HG03571 (cell line): ENCODE data around the gene MARCHF10.

Experiments used
- ATAC-seq: cut with Tn5 transposase; IDR thresholded peaks from one replicate; pipeline ENCODE4 v1.9.1; 2021; ENCODE audit not compliant: unreplicated experiment

MARCHF10 gene

DNA sequence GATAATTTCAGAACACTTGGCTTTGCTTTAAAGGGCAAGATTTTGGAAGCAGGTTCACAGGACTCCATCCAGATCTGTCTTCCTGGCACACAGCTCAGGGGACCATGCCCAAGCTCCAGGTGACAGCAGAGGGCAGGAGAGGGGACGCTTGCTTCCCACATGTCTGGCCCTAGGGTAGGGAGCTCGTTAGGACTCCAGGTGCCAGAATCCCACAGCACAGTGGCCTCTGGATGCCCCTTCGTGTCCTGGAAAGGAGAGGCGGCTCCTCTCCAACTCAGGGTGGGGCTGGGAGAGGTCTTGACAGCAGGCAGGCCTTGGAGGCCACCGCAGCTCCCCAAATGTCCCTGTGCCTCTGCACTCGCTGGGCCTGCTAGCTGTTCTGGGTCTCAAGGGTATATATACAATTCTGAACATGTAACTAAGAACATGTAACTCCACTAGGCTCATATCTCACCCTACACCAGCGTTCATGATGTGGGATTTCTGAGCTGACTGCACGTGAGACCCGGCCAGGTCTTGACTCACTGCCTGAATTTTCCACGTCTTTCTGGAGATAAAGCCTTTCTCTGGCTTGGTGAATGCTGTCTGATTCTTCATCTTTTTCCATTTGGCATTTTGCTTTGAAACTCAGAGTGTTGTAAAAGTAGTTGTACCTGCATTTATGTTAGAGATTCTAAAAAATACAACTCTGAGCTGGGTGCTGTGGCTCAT, 52.8 kb downstream of the MARCHF10 start:
- ATAC-seq = no peak

DNA sequence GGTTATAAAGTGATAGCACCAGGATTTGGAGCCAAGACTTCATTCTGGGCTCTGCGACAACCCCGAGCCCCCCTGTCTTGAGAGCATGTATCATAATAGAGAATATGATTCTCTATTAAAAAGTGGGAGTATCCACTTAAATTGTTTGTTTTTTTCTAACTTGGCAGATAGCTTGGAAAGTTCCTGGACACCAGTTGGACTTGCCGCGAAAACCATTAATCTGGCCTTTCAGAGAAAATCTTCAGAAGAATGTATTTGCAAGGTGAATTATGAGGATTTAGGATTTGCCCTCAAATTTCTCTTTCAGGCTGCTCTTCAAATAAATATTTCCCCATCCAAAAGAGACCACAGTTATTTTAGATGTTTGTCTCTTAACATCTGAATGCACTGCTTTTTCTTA, 53.5 kb downstream of the MARCHF10 start:
- ATAC-seq = no peak

DNA sequence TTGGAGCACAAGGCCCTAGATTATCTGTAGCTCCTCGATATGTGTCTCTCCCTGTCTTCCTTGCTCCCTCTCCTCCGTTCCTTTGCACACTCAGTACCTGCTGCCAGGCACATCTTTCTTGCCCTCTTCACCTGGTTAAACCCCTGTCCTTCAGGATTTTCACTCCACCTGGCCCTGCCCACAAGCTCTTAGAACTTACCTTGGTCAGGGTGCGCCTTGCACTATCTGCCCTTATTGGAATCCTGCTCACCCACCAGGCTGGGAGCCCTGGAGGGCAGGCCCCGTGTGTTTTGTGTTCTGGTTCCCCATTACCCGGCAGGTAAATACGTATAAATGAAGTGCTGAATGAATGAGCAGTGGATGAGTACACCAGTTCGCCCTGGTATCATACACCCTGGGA, 54.6 kb downstream of the MARCHF10 start:
- ATAC-seq = no peak

DNA sequence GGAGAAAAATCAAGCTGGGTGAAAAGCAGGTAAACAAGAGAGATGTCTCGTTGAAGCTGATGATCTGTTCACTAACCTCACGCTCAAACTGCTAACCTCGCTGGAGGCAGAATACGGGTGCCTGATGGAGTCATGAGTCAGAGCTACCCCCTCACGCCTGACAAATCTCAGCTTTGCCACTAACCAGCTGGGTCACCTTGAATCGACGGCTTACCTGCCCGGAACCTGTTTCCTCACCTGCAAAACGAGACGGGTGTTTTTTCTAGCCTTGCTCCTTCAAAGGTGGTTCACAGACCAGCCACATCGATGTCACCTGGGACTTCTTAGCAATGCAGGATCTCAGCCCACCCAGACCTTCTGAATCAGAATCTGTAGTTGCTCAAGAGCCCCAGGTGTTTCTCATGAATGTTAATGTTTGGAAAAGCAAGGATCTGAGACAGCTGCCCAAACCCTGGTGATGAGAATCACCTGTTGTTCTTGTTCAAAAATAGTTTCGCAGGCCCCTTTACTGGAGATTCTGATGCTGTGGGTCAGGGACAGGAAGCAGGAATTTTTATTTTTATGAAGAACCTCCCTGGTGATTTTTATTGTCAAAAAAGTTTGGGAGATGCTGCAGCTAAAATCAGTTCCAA, 56.9 kb downstream of the MARCHF10 start:
- ATAC-seq = no peak

DNA sequence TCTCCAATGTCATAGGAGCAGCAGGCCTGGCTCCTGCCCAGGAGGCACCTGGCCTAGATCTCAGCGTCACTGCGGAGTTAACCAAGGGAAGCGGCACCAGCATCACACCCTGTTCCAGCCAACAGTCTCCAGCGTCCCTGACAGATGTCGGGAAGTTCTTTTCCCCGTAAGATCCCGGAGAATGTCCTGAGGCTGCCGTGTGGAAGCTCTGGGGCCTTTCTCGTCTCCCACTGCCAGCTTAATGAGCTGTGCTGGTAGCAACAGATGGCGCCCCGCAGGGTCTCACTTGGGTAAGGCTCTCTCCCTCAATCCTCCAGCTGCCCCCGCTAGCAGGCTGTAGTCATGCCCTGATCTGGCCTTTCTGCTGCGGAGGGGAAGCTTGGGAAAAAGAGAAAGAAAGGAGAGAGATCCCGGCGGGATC, 57.5 kb downstream of the MARCHF10 start:
- ATAC-seq = no peak

DNA sequence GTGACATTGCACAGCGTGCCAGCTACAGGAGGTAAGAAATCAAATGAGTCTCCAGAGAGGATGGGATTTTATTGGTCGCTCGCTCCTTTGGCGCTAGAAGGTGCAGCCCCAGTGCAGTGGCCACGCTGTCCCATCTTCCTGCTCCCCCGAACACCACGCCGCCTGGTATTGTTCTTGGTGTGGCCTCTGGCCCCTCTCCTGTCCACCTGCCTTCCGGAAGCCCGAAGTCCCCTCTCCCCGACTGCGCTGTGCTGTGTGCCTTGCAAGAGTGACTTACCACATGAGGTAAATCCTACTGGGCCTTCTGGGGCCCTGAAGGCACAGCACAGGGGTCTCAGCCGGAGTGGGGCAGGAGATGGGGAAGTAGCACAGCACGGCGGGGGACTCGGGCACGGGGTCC, 58.2 kb downstream of the MARCHF10 start:
- no peak for ATAC-seq

DNA sequence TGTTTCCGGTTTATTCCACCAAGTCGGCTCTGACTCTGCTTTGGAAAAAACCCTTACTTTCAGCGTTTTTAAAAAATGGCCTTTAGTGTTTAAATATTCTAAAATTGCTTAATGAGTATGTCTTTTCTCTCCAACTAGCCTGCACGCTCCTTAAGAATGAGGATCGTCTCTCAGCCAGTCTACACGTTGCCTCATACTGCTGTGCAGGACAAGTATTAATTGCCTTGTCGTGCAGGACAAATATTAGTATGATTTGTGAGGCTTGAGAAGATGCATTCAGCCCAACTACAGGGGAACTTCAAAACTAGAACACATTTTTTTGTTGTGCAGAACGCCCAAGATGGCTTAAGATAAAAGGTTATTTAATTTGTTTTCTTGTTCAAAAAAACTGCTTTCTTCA, 61.2 kb downstream of the MARCHF10 start:
- ATAC-seq = no peak

DNA sequence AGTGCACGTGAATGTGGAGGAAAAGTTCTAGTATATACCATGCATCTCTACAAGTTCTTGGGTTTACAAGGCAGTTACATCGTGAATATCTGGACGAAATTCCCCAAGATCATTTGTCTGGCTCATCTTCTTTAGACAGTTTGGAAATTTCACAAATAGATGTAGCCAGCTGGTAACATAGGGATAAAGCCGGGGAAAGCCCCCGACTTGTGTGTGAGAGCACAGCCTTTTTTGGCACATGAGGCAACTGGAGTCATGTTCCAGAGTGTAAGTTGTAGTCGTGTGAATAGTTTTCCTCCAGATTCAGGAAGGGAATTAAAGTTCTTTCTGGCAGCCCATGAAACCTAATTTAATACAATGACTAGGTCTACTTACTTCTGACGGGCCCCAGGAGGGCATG, 62.3 kb downstream of the MARCHF10 start:
- no peak for ATAC-seq

DNA sequence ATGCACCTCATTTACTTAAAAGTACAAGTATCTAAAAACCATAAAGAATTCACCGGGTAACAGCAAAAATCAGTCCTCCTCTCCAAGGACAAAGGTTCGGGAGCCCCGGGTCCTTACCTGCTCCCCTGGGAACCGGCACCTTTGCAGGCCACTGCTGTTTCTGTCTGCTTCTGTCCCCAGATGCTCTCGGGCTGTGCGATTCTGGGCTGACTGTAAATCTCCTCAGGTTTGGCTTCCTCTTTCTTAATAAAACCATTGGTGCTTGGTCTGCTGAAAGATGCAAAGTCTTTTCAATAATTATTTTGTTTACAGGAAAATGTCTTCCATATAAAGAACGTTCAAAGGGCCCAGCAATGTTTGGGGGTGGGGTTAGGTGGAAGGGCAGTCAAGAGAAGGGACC, 63.9 kb downstream of the MARCHF10 start:
- ATAC-seq = no peak

DNA sequence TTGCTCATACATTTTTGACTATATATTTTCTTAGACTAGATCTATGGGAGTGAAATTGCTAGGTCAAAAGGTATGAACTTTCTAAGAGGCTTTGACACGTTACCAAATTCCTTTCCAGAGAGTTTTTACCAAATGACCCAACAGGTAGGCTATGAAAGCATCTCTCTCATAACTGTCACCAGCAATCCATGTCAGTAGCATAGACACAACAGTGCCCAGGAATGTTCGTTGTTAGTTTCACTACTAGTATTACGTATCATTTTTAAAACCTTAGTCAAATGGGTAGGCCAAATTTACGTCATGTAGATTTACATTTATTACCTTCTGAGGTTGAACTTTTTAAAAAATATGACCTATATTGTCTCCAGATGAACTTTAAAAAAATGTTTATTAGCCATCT, 66.8 kb downstream of the MARCHF10 start:
- no peak for ATAC-seq

DNA sequence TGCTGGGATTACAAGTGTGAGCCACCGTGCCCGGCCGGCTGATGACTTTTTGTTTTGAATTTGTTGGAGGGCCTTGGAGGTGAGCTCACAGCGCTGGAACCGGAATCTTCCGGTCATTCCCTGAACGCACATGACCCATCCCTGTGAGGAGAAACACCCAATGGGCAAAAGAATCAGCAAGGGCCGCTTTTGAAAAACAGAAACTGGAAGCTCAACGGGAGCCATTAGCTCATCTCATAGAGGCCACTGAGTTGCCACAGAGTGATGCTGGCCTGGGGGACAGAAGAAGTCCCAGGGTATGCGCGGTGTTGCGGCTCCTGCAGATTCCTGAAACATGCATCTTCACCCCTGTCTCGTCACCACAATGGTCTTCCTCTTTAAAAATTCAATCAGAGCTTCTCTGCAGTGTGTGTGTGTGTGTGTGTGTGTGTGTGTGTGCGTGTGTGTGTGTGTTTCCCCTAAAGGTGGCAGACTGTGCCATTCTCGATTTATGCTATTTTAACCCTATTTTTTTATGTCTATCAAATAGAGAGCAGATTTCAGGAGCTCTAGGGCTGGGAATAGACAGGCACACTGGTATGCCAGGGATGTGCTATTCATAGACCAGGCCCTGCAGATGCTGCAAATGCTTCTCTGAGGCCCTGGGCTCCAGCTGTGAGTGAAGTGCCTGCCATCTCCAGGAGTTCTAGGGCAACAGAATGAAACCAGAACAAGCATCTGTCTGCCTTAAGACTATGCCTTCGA, 68.3 kb downstream of the MARCHF10 start:
- ATAC-seq = no peak

DNA sequence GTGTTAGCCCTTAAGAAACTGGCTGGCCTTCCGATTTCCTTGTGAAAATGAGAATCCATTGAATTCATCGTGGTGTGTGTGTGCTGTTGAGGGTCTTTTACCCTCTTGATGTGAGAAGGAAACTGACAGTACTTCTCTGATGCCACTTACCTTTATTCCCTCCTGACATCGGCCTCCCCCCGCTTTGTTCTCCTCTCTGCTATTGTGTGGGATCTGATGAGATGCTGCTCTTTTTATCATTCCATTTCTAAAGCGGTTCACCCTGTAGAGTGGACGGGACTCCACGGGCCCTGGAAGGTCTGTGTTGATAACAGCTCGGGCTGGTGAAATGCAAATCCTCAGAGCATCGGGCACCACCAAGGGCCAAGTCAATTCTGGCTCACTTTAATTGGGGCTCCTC, 69.8 kb downstream of the MARCHF10 start:
- no peak for ATAC-seq

DNA sequence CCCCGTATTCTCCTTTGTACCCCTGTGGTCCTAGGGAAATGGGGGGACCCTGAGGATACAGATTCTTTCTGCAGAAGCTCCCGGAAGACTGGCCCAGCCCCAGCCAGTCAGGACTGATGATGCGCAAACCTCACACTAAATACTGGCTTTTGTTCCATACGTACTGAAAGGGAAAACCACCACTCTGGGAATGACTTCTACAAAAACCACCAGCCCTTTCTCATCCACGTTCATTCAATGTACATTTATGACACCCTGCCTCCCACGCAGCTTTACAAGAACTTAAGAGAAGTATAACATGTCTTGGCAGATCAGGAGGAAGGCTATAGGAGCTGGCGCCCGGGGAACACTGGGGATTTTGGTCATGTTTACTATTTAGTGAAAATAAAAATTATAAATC, 70.6 kb downstream of the MARCHF10 start:
- no peak for ATAC-seq

DNA sequence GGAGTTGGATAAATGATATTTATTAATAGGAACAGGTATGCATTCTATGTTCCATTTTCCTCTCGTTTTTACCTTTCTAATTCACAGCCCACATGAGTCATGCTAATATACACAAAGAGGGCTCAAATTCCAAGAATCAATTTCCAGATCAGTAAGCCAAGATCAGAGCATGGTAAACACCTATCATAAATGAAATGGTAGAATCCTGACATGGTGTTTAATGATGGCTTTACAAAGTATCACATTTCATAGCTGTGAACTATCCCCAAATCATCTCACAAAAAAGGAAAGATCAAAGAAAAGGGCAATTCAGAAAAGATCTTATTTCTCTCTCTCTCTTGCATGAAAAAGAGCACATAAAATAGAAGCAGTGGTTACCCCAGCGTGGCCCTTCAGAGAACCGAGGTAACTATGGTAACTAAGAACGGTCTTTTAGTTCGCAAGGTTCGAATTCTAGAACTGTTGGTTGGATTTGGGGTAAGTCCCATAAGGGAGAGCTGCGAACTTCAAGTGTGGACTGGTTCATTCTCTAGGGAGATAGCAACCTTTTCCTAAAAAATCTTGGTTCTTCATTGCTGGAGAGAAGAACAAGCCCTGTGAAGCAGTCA, 73.0 kb downstream of the MARCHF10 start:
- no peak for ATAC-seq

DNA sequence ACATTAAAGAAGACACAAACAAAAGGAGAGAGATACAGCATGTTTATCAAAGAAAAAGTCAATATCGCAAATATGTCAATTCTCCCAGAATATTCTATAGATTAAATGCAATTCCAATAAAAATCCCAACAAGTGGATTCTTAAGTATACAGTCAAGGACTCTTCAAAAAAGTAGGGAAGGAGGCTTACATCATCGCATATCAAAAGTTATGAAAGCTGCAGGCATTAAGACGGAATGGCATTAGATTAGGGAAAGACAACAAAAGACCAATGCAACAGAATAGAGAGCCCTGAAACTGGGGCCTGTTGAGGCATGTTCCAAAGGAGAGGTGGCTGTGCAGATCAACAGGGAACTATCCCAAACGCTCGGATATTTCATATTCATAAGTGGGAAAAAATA, 76.0 kb downstream of the MARCHF10 start:
- ATAC-seq = no peak

DNA sequence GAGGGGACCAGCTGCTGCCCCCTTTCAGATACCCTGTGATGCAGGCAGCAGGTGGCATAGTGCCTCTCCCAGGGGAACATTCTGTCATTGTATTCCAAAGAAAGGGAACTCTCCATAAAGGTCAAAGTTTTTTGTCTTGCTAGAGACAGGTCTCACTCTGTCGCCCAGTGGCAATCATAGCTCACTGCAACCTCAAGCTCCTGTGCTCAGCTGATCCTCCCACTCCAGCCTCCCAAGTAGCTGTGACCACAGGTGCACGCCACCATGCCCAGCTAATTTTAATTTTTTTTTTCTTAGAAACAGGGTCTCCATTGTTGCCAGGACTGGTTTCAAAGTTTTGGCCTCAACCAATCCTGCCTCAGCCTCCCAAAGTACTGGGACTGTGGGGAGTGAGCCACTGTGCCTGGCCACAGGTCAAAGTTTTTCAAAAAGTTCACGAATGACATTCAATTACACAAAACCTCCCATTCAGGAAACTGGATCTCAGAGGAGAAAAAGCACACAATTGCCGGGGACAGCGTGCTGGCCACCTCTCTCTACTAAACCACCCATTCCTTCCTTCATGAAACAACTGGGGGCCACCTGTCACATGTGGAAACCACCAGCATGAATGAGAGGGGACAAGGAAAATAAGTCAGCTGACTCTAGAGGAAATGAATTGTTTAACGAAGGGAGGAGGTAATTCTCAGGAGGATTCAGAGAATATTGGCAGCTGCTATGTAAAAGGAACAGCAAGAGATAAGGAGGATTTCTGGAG, 80.0 kb downstream of the MARCHF10 start:
- ATAC-seq = no peak

DNA sequence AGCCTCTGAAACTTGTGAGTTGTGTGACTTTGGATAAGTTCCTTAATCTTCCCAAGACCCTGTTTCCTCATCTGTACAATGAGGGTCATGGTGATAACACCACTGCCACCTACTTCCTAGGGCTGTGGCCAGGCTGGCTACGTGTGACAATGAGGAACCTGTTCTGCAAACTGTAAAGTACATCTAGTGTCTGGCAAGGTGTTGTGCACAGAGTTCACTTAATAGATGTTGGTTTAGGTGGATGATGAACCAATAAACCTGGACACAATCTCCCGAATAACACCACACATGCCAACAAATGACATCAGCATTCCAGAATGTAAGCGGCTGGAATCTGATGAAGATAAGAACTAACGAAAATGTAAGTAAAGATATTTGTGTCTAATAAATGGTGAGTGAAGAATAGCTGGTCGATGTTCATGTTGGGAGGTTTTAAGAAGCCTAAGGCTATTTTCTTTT, 82.3 kb downstream of the MARCHF10 start:
- ATAC-seq = no peak

DNA sequence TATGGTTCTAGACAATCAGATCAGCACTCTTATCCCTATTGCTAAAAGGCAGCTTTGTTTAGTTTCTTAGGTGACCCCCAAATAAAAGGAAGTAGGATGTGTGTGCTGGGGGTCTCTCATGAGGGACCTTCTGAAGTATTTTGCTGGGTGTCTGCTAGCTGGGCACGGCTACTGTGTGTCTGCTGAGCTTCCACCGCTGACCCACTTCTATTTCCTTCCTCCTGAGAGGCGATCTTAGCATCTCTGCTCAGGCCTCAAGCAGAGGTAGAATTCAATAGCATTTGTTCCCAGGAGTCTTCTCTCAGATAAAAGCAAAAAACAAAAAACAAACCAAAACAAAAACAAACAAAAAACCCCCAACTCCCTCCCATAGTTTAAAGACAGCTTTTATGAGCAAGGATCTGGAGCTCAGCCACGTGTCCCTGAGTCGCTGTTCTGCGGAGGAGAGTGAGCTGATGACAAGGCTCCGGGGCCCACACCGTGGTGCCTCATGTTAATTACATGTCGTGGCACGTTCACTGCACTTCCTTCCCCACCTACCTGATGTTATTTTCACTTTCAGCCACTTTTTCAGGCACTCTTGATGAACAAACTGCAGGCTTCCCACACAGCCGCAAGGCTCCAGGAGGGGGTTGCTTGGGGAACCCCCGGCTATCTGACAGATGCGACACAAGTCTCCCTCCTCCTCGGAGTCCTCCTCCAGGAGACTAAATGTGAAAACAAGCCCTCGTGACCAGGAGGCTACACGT, 83.5 kb downstream of the MARCHF10 start:
- peak; percentile 96 for ATAC-seq

DNA sequence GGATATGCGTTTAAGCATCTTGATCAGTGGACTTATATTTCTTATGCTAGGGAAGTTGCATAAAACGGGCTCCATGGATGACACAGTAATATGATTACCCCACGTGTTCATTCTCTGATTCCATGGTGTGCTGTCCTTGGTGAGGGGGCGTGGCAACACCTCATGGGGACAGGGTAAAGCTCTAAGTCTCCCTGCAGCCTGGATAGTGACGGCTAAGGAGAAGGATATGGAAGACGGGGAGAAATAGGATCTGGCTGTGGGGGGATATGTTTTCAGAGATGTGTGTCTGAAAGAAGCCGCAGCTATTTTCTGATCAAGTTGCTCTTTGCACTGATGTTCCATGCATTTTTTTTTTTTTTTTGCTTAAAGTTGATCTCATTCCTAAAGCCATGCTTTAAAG, 84.3 kb downstream of the MARCHF10 start:
- ATAC-seq = no peak

DNA sequence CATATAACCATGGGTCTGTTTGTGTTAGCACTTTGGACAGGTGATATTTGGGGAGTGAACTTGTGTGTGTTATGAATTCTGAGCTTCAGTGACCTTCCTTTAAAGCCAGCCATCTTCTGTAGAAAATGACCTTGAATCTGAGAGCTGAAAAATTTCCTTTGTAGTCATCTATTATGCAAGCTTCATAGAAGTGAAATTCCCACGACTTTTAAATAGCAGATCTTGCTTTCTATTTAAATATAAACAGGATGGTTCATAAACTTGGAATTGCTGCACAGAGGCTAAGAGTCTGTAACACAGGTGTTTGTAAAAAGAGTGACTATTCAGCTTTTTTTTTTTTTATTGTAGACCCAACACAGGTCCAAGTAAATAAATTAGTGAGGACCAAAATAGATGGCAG, 85.5 kb downstream of the MARCHF10 start:
- no peak for ATAC-seq
